ENCODE measurements around the gene NDUFS8.

NDUFS8 gene

DNA sequence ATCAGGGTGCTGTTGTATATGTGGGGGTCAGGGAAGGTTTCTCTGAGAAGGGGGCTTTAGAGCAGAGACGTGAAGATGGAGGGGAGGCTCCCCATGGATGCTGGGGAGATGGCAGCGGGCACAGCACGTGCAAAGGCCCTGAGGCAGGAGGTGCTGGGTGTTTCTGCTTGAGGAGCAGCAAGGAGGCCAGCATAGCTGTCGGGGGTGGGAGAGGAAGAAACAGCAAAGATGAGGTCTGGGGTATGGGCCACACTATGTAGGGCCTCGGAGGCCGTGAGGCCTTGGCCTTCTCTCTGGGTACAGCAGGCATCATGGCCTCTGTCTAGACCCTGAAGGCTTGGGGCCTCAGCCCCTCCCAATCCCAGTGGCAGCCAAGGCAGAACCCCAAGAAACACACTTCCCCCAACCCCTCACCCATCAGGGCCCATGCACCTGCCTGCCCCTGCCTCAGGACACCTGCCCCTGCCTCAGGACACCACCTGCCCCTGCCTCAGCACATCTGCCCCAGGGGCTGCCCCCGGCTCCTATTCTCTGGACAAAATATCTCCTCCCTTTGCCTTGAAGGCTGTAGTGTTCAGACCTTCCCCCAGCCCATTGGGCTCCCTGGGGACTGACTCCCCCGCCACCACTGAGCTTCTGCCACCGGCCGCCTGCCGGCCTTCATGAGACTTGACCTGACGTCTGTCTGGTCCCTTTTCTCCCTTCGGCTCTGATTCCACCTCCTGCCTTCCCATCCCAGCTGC is 14.1 kb upstream of the NDUFS8 start:
- no peak for DNase-seq (ENCODE audit: low spot score)

DNA sequence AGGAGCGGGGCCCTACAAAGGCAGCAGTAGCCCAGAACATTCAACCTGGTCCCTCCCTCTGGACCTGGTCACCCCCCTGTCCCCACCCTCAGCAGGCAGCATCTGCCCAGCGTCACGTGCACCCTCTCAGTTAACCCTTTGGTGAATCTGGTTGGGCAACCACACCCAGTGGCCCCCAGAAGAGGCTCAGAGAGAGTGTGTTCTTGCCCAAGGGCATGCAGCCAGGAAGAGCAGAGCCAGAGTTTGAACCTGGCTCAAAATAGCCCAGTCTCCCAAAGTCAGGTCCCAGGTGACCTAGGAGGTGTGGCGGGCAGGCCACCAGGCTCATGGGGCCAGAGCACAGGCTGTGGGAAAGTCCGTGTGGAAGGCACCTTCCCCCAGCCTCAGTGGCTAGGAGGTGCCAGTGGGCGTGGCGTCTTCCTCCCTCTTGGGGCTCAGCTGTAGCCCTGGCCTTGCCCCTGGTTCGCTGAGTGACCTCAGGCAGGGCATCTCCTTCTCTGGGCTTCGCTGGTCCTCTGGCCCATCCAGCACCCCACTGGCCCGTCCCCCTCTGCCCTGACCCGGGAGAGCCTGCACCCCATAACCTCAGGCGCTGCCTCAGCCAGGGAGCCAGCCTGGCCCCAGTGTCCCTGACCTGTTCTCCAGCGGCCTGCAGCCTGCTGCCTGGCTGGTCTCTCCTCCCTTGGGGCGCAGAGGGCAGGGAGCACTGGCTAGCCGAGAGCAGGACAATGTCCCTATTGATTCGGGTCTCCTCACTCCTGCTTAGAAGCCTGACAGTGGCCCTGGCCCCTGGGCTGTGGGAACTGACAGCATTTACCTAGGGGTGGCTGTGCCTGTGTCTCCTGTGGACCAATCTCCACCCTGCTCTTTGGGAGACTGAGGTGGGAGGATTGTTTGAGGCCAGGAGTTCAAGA is 13.3 kb upstream of the NDUFS8 start:
- peak; percentile 82 for DNase-seq (ENCODE audit: low spot score)

DNA sequence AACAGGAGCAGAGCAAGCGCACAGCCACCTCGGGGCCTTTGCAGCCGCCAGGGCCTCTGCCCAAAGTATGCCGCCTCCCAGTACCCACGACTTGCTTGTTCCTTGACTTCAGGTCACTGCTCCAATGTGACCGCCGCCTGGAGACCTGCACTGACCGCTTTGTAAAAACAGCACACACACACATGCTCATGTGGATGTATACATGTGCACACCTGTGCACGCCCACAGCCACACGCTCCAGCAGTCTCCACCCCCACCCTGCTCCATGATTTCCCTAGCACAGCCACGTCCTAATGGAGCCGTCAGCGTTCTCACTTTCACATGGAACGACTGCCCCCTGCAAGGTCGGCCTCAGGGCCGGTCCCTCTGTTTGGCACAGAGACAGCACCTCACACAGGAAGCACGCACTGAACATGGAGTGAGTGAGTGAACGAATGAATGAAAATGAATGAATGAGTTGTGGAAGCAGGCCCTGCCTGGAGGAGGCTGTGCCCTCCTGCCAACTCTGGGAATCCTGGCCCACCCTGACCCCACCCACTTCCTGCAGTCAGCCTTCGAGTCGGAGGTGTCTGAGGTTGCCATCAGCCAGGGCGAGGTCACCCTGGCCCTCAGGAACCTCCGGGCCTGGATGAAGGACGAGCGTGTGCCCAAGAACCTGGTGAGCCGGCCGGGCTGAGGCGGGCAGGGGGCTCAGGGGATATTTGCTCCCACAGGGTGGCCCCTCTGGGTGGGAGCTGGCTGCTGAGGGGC is 12.3 kb upstream of the NDUFS8 start:
- no peak for DNase-seq (ENCODE audit: low spot score)

DNA sequence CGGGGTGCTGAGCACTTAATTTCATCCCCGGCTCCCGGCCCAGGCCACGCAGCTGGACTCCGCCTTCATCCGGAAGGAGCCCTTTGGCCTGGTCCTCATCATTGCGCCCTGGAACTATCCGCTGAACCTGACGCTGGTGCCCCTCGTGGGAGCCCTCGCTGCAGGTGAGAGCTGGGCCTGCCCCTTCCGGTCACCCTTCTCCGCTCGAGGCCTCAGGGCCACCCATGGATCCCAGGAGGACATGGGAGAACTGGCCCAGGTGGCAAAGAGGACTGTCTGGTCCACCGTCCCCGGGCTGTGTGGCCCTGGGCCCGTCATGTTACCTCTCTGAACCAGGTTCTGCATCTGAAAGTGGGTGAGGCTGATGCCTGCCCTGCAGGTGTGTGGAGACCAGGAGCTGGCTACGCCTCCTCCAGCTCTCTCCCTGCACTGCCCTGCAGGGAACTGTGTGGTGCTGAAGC is 11.7 kb upstream of the NDUFS8 start:
- no peak for DNase-seq (ENCODE audit: low spot score)

DNA sequence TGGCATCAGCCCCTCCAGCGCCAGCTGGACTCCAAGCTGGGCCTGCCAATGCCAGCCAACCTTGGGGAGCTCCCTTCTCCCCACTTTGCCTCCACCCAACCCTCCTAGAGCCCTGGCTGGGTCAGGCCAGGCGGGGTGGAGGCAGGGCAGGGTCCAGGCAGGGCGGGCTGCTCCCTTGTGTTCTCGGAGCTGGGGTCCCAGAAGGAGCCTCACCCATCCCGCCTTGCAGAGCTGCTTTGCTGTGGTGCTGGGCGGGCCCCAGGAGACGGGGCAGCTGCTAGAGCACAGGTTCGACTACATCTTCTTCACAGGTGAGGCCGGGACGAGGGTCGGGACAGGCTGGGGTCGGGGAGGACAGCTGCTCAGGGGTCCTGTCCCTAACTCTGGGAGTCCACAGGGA is 11.0 kb upstream of the NDUFS8 start:
- no peak for DNase-seq (ENCODE audit: low spot score)

DNA sequence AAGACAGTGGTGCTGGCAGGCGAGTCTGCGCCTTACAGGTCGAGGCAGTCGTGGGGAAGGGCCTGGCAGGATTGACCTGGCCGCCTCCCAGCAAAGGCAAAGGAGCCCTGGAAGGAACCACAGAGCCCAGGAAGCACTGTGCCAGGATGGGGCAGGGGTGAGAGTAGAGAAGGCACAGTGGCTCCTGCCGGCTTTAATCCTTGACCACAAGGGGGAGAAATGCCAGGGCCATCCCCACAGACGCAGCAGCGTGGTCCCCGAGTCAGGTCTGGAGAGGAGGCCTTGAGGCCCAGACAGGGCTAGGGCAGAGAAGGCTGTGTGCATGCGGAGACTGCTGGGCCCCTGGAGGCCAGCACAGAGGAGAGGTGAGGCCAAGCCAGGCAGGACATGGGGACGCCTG is 9.9 kb upstream of the NDUFS8 start:
- DNase-seq (ENCODE audit: low spot score), result no peak

DNA sequence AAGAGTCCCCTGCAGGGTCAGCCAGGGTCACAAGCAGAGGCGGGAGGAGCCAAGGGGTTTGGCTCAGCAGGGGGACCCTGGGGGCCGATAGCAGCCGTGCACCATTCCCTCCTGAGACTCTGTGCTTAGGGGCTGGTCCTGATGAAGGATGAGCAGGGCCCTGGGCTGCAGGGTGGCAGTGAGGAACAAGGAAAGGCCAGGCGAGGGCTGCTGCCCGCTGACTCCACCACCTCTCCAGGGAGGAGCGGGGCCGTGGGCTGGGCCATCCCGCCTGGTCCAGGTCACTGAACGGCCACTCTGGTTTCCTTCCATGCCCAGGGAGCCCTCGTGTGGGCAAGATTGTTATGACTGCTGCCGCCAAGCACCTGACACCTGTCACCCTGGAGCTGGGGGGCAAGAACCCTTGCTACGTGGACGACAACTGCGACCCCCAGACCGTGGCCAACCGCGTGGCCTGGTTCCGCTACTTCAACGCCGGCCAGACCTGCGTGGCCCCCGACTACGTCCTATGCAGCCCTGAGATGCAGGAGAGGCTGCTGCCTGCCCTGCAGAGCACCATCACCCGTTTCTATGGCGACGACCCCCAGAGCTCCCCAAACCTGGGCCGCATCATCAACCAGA is 9.2 kb upstream of the NDUFS8 start:
- DNase-seq (ENCODE audit: low spot score), result no peak

DNA sequence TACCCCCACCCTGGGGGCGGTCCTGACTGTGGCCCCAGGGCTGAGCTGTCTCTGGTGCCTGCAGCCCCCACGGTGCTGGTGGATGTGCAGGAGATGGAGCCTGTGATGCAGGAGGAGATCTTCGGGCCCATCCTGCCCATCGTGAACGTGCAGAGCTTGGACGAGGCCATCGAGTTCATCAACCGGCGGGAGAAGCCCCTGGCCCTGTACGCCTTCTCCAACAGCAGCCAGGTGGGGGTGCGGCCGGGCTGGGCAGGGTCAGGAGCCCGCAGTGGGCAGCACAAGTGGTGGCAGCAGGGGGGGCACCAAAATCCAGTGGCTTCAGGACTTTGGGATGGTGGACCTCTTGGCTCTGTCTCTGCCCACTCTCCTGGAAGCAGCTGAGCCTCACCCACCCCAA is 8.0 kb upstream of the NDUFS8 start:
- no peak for DNase-seq (ENCODE audit: low spot score)

DNA sequence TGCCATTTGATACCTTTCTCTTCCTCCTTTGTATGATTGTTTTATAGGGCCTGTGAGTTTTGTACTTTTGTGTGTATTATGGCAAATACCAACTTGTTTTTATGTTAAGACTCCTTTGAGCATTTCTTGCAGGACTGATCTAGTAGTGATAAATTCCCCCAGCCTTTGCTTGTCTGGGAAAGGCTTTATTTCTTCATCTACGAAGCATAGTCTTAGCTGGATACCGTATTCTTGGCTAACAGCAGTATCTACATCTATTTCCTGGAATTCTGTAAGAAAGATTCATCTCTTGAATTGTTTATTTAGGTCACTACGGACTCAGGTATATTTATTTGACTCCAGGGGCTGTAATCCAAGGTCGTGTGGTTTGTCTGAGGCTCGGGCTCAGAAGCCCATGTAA is 6.0 kb upstream of the NDUFS8 start:
- DNase-seq (ENCODE audit: low spot score), result no peak

DNA sequence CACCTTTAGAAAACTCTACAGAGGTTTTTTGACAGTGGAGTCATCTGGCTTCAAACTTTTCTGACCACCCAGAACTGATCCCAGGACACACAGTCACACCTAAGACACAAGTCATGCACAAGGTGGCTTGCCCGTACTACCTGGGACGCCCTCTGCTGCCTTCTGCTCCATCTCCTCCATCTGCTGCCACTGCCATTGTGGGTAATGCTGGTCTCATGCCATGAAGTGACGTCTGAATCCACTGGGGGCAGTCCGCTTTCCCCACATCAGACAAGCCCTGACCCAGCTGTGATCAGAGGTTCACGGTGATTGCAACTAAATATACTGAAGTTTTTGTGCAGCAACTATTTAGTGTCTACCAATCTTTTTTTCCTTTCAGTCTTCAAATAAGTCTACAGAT is 5.4 kb upstream of the NDUFS8 start:
- DNase-seq (ENCODE audit: low spot score), result no peak

DNA sequence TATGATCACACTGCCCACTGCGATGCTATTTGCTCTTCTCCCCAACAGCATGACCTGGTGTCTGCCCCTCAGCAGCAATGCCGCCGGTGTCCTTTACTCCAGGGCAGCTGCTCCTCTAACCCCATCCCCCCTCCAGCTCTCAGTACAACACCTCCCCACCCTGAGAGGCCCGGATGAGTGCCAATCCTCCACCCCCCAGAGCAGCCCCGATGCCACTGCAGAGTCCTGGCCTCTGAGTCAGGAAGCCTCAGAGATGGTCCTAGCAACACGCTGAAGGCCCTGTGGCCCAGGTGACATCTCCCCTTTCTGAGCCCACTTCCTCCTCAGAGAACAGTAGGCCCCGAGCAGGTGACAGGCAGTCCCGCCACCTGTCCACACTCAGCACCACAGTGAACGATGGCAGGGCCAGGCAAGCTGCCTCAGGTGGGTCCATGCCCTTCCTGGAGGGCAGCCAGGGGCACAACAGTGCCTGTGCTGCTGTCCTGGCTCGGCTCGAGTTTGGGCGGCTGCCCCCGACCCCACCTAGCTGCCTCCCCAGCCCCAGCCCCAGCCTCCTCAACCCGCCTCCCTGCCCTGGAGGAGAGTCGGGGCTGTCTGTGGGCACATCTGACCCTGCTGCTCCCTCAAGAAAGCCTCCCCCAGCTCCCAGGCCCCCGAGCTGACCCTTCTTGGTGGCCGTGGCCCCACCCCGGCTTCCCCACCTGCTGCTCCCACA is 3.9 kb upstream of the NDUFS8 start:
- DNase-seq (ENCODE audit: low spot score), result no peak

DNA sequence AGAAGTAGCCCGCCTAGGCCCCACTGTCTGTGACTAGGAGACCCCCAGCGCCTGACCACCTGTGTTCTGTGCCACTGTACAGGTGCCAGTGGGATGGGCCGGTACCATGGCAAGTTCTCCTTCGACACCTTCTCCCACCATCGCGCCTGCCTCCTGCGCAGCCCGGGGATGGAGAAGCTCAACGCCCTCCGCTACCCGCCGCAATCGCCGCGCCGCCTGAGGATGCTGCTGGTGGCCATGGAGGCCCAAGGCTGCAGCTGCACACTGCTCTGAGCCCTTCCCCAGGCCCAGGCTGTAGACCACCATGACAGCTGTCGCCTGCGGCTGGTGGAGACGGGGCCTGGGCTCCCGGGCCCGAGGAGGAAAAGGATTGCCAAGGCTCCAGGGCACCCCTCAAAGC is 2.8 kb upstream of the NDUFS8 start:
- no peak for DNase-seq (ENCODE audit: low spot score)

DNA sequence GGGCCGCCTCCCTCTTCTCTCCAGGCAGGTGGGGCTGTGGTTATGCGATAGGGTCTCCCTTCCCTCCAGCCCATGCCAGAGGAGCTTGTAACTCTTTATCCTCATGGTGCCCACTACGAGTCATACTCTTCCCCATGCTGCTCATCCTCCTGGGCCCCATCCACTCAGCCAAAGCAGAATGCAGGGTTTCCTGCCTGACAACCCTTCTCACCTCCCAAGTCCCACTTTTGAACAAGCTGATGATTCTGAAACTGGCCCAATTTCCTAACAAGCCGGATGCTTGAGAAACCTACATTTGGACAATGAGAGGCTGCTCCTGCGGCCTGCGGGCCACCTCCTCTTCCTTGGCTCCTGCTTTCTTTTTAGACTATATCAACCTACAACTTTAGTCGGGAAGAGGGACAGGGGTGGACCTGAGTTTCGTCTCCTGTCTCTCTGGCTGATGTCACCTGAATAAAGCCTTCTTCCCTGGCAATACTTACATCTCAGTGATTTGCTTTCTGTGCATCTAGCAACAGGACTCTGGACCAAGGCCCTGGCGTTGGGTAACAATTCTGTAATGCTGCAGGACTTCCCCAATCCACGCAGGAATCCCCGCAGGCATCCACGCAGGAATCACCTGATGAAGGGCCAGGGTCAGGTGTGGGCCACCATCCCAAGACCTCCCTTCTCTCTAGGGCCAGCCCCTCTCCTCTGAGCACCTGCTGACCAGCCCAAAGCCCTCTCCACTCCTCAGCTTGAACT is 1.5 kb upstream of the NDUFS8 start:
- no peak for DNase-seq (ENCODE audit: low spot score)

DNA sequence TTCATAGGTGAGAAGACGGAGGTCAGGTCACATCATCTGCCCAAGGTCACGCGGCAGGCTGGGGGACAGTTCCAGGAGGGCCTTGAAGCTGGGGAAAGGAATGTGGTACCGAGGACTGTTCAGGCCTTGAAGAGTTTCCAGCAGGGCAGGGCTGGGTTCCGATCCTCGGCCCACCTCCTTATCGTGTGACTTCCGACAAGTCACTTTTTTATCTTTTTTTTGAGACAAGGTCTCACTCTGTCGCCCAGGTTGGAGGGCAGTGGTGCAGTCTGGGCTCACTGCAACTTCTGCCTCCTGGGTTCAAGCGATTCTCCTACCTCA is 623 bp downstream of the NDUFS8 start:
- no peak for DNase-seq (ENCODE audit: low spot score)

DNA sequence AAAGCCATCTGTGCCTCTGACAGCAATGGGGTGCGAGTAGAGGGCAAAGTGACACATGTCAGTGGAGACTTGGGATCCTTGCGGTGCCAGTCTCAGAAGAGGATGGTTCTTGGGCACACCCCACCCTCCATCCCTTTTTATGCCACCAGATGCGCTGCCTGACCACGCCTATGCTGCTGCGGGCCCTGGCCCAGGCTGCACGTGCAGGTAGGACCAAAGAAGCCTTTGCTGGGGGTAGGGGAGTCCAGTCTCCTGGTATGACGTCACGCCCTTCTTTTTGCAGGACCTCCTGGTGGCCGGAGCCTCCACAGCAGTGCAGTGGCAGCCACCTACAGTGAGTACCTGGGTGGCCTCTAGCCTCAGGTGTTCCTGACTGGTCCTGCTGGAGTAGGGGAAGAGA is 1.5 kb downstream of the NDUFS8 start:
- no peak for DNase-seq (ENCODE audit: low spot score)

DNA sequence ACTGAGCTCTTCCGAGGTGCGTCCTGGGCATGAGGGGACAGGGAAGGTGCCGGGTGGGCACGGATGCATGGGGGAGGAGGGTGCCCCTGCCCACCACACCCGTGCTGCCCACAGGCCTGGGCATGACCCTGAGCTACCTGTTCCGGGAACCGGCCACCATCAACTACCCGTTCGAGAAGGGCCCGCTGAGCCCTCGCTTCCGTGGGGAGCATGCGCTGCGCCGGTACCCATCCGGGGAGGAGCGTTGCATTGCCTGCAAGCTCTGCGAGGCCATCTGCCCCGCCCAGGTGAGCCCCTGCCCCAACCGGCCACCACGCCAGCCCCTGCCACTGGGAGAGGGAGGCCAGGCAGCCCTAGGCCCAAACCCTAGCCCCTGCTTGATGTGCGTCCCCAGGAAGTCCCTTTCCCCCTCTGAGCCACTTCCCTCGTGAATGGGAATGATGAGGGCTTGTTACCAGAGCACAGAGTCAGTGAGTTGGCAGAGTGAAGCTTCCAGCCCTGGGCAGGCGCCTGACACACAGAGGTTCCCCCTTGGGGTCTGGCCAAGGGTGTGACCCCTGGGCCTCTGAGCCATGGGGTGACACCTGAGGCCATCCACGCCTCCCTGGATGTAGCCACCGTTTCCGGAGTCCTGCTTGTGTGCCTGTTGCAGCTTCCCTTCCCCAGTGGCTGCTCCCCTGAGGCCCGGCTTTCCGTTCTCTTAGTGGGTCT is 2.7 kb downstream of the NDUFS8 start:
- no peak for DNase-seq (ENCODE audit: low spot score)

DNA sequence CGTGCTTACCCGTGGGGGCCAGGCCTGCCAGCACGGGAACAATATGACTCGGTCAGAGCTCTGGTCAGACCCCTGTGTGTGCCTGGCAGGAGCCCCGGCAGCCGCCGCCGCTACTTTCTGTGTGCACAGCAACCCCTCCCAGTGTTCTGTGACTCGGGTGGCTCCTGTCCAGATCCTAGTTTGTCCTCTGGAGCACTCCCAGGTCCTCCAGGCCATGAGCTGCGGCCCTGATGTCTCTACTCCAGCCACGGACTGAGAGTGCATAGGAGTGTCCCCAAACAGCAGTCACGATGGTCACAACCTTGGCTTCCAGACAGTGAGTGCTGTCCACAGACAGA is 3.2 kb downstream of the NDUFS8 start:
- no peak for DNase-seq (ENCODE audit: low spot score)

DNA sequence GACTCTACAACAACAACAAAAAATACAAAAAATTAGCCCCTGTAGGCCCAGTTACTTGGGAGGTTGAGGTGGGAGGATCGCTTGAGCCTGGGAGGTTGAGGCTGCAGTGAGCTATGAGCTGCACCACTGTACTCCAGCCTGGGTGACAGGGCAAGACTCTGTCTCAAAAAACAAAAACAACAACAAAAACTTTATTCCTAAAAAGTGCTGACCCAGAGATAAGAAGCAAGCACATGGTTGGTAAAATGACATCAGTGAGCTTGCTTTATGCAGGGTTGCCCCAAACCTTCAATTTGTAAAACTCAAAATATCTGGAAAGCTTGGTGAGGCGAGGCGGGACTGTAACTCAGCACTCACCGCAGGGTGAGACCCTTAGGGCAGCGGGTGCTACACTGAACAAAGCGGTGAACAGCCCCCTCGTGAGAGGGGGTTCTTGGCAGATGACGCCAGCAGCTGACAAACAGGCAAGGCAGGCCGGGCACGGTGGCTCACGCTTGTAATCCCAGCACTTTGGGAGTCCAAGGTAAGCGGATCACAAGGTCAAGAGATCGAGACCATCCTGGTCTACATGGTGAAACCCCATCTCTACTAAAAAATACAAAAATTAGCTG is 4.9 kb downstream of the NDUFS8 start:
- no peak for DNase-seq (ENCODE audit: low spot score)

DNA sequence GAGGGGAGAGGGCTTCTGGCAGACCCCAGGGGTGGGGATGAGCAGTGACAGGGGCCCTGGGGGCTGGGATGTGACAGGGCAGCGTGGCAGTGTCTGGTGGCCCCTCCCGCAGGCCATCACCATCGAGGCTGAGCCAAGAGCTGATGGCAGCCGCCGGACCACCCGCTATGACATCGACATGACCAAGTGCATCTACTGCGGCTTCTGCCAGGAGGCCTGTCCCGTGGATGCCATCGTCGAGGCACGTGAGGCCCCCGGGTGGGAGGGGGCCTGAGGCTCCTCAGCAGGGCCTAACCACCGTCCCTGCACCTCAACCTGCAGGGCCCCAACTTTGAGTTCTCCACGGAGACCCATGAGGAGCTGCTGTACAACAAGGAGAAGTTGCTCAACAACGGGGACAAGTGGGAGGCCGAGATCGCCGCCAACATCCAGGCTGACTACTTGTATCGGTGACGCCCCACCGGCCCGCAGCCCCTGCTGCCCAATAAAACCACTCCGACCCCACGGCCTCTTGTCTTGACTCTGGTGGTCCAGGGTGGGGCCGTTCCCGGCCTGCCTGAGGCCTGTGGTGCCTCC is 5.7 kb downstream of the NDUFS8 start:
- no peak for DNase-seq (ENCODE audit: low spot score)

Measured in pons (tissue), 1 donor.